Liver (tissue), 9 donors: ENCODE results near the gene PDE3A. TPM values are rescaled to one million over a fixed set of nuclear protein-coding genes. Genes with fewer than 3 reads are reported as not detected.

ENCODE experiments used
- DNase-seq: peaks from one replicate; pipeline ENCODE4 v3.0.0-alpha.2; 2017; ENCODE audit warnings: low spot score
- H3K27ac ChIP-seq, 2 donors: one replicate each; pipeline ENCODE4 v1.7.0; 2013; ENCODE audit warnings: inconsistent platforms in 2 of 2, low read length in 2 of 2, control low read depth in 1 of 2, low read depth in 1 of 2, mild to moderate bottlenecking in 1 of 2
- H3K27me3 ChIP-seq, 4 donors: one replicate each; pipeline versions ENCODE4 v1.6.1 to v1.7.0; 2013; ENCODE audit warnings: low read length in 3 of 4, inconsistent platforms in 1 of 4, mild to moderate bottlenecking in 1 of 4, moderate library complexity in 1 of 4; ENCODE audit not compliant: control insufficient read depth in 4 of 4, insufficient read depth in 4 of 4
- H3K36me3 ChIP-seq, 4 donors: one replicate each; pipeline versions ENCODE4 v1.6.1 to v1.7.0; 2013; ENCODE audit warnings: low read length in 3 of 4, mild to moderate bottlenecking in 3 of 4, low read depth in 1 of 4, moderate library complexity in 1 of 4; ENCODE audit not compliant: control insufficient read depth in 4 of 4, insufficient read depth in 3 of 4
- H3K4me1 ChIP-seq, 4 donors: one replicate each; pipeline versions ENCODE4 v1.6.1 to v1.7.0; 2013; ENCODE audit warnings: low read length in 3 of 4, mild to moderate bottlenecking in 3 of 4, moderate library complexity in 1 of 4; ENCODE audit not compliant: control insufficient read depth in 4 of 4, insufficient read depth in 4 of 4
- H3K4me3 ChIP-seq, 3 donors: one replicate each; pipeline versions ENCODE4 v1.6.1 to v1.7.0; 2013; ENCODE audit warnings: low read length in 3 of 3, control low read depth in 1 of 3, low read depth in 1 of 3, mild to moderate bottlenecking in 1 of 3
- H3K9ac ChIP-seq, 2 donors: one replicate each; pipeline ENCODE4 v1.7.0; 2013; ENCODE audit warnings: low read length in 2 of 2, mild to moderate bottlenecking in 2 of 2, moderate library complexity in 2 of 2, control low read depth in 1 of 2, low read depth in 1 of 2
- H3K9me3 ChIP-seq, 4 donors: one replicate each; pipeline versions ENCODE4 v1.6.1 to v1.7.0; 2013; ENCODE audit warnings: low read length in 3 of 4; ENCODE audit not compliant: control insufficient read depth in 4 of 4
- ATF3 ChIP-seq: IDR thresholded peaks from 2 replicates; pipeline ENCODE4 v1.6.1; 2016; ENCODE audit warnings: antibody characterized with exemption
- CTCF ChIP-seq: fragments of 150-350 bp; IDR thresholded peaks from 2 replicates; pipeline ENCODE4 v1.5.1; 2017; ENCODE audit warnings: improper control_type of control experiment, low read depth, low read length; ENCODE audit not compliant: missing input control
- EGR1 ChIP-seq, 2 donors: IDR thresholded peaks; 2 replicates each; pipeline ENCODE4 v1.6.1; 2016 to 2018; ENCODE audit warnings: antibody characterized with exemption in 2 of 2, low read depth in 2 of 2
- FOXA1 ChIP-seq: IDR thresholded peaks from 2 replicates; pipeline ENCODE4 v1.6.1; 2016; ENCODE audit warnings: antibody characterized with exemption
- GABPA ChIP-seq, 2 donors: IDR thresholded peaks in 1 of 2; conservative IDR thresholded peaks in 1 of 2; 2 replicates each; pipeline ENCODE4 v1.6.1; 2016; ENCODE audit warnings: antibody characterized with exemption in 2 of 2, mild to moderate bottlenecking in 1 of 2, moderate library complexity in 1 of 2
- HNF4A ChIP-seq, 2 donors: conservative IDR thresholded peaks; 2 replicates each; pipeline ENCODE4 v1.6.1; 2016; ENCODE audit warnings: antibody characterized with exemption in 2 of 2, mild to moderate bottlenecking in 2 of 2
- HNF4G ChIP-seq: IDR thresholded peaks from 2 replicates; pipeline ENCODE4 v1.6.1; 2016; ENCODE audit warnings: antibody characterized with exemption
- JUND ChIP-seq, 2 donors: IDR thresholded peaks; 2 replicates each; pipeline ENCODE4 v1.6.1; 2016; ENCODE audit warnings: antibody characterized with exemption in 2 of 2
- MAX ChIP-seq: IDR thresholded peaks from 2 replicates; pipeline ENCODE4 v1.6.1; 2016; ENCODE audit warnings: antibody characterized with exemption
- NR2F2 ChIP-seq: IDR thresholded peaks from 2 replicates; pipeline ENCODE4 v1.6.1; 2016; ENCODE audit warnings: antibody characterized with exemption
- RAD21 ChIP-seq, 2 donors: IDR thresholded peaks; 2 replicates each; pipeline ENCODE4 v1.6.1; 2016; ENCODE audit warnings: antibody characterized with exemption in 2 of 2, mild to moderate bottlenecking in 2 of 2
- REST ChIP-seq: IDR thresholded peaks from 2 replicates; pipeline ENCODE4 v1.6.1; 2016; ENCODE audit warnings: antibody characterized with exemption, mild to moderate bottlenecking
- RXRA ChIP-seq, 2 donors: IDR thresholded peaks; 2 replicates each; pipeline ENCODE4 v1.6.1; 2017 to 2018; ENCODE audit warnings: antibody characterized with exemption in 2 of 2, mild to moderate bottlenecking in 1 of 2
- SP1 ChIP-seq: IDR thresholded peaks from 2 replicates; pipeline ENCODE4 v1.6.1; 2018; ENCODE audit warnings: antibody characterized with exemption, mild to moderate bottlenecking
- YY1 ChIP-seq: IDR thresholded peaks from 2 replicates; pipeline ENCODE4 v1.6.1; 2016; ENCODE audit warnings: antibody characterized with exemption, mild to moderate bottlenecking
- ZBTB33 ChIP-seq: IDR thresholded peaks from 2 replicates; pipeline ENCODE4 v1.6.1; 2016; ENCODE audit warnings: antibody characterized with exemption
- WGBS: extraction: QIAGEN DNeasy Blood & Tissue Kit; methylation state at CpG from one replicate; pipeline ENCODE4 v1.1.7; 2013; 5-methylcytosine and 5-hydroxymethylcytosine counted together
- polyA plus RNA-seq, 2 donors: library from polyadenylated mRNA; stranded (reverse) in 1 of 2; unstranded in 1 of 2; fragments of 200-250 nt in 1 of 2; fragments of >200 nt in 1 of 2; fragmentation: Nextera tagmentation in 1 of 2; extraction: Ambion mirVana in 1 of 2; gene quantifications; one replicate each; pipeline versions ENCODE4 v1.2.1 to v1.2.3, GENCODE V29; 2013 to 2015
- total RNA-seq, 2 donors: library from RNA; depleted of rRNA; stranded (reverse); fragments of >200 nt; gene quantifications; one replicate each; pipeline ENCODE4 v1.2.3, GENCODE V29; 2014
- donor health status: healthy.
- donor health status: healthy.
- donor health status: healthy.
- donor health status: healthy.
- donor health status: healthy.

The PDE3A gene
- total and polyA plus RNA-seq, 4 donors, result 0.50 to 3.8 (median 2.2) TPM

GRCh38 chr12:20457582-20457981 is 89.2 kb downstream of the PDE3A start:
- no peak for DNase-seq
- TF ChIP-seq RAD21 (IDR thresholded peaks at IDR 0.05) (no peak), JUND (IDR thresholded peaks at IDR 0.05) (no peak), REST (no peak), CTCF (no peak), MAX (no peak), EGR1 (IDR thresholded peaks at IDR 0.05; ENCODE audit: low read depth in 2 of 2) (no peak), HNF4G (no peak), ATF3 (no peak), FOXA1 (no peak), GABPA (IDR thresholded peaks at IDR 0.05 in 1 of 2, conservative IDR thresholded peaks at IDR 0.05 in 1 of 2) (no peak), HNF4A (conservative IDR thresholded peaks at IDR 0.05) (no peak), SP1 (no peak), RXRA (IDR thresholded peaks at IDR 0.05) (no peak), ZBTB33 (no peak)
- Histone ChIP-seq H3K4me3 (no peak overlapping the region), H3K27ac (no peak overlapping the region), H3K4me1 (no peaks in the 10 kb centered on the region), H3K9ac (no peak overlapping the region), H3K9me3 (no peaks in the 10 kb centered on the region), H3K36me3 (no peaks in the 10 kb centered on the region), H3K27me3 (no peaks in the 10 kb centered on the region)
- WGBS, result 83% methylated on average over 2 of the region's 2 CpGs

- Histone ChIP-seq H3K4me1 (no peaks in the 10 kb centered on the region), H3K27me3 (no peaks in the 10 kb centered on the region), H3K4me3 (no peak overlapping the region), H3K36me3 (no peaks in the 10 kb centered on the region), H3K27ac (no peak overlapping the region), H3K9me3 (no peaks in the 10 kb centered on the region), H3K9ac (no peak overlapping the region)
- 75% methylated on average over 1 of the region's 1 CpG for WGBS
- TF ChIP-seq NR2F2, result no peak
- no peak for TF ChIP-seq ZBTB33
- no peak for TF ChIP-seq ATF3
- no peak for TF ChIP-seq EGR1 (IDR thresholded peaks at IDR 0.05; ENCODE audit: low read depth in 2 of 2)
- no peak for TF ChIP-seq YY1
- TF ChIP-seq GABPA (IDR thresholded peaks at IDR 0.05 in 1 of 2, conservative IDR thresholded peaks at IDR 0.05 in 1 of 2), result no peak
- no peak for TF ChIP-seq CTCF
- no peak for DNase-seq
Measured at GRCh38 chr12:20458011-20458410, 89.7 kb downstream of the PDE3A start.
